Measurements from ENCODE around the gene RFWD3.

- no peak for TF ChIP-seq CTCF (IDR thresholded peaks at IDR 0.05)
- no peak for TF ChIP-seq POLR2A (IDR thresholded peaks at IDR 0.05; ENCODE audit: low read depth)
- no peak for TF ChIP-seq POLR2AphosphoS5 (IDR thresholded peaks at IDR 0.05)
- TF ChIP-seq EP300 (IDR thresholded peaks at IDR 0.05): no peak
Observed at GRCh38 chr16:74617206-74617788, 49.4 kb downstream of the RFWD3 start.
